HepG2 (cell line): ENCODE measurements around the gene BUD23. TPM values are rescaled to one million over a fixed set of nuclear protein-coding genes. Genes with fewer than 3 reads are reported as not detected.

Experiments
- ATAC-seq: fragments of 200-7000 bp; cut with Tn5 transposase; 3 replicates; pipeline ENCODE4 v1.9.1; 2020; ENCODE audit warnings: mild to moderate bottlenecking, moderate library complexity
- BruUV-seq: library from RNA; stranded (reverse); fragments of 400-500 nt; replicated peaks from 2 replicates; lab custom pipeline; 2021; lab: Mats Ljungman, UMichigan
- CTCF ChIA-PET: fragments of 300-600 bp; formaldehyde crosslinking; extraction: SDS; loops from one replicate; lab custom pipeline; 2021; ENCODE audit warnings: low total read pairs, inconsistent platforms, low intra/inter-chr PET ratio; lab: Yijun Ruan, JAX
- POLR2A ChIA-PET: fragments of 350-600 bp; sonication (Branson Sonifier 250); formaldehyde crosslinking; loops from one replicate; lab custom pipeline; 2020; ENCODE audit warnings: antibody characterized with exemption, inconsistent platforms; lab: Yijun Ruan, JAX
- DNase-seq: peaks from one replicate; pipeline ENCODE4 v3.0.0-alpha.2; 2015; ENCODE audit warnings: low spot score
- FAIRE-seq: peaks from 3 replicates; lab custom pipeline; 2011; peaks lifted over from hg19 to GRCh38; lab: Jason Lieb, UNC
- H2AFZ ChIP-seq: one replicate; pipeline ENCODE4 v1.6.1; 2011; ENCODE audit warnings: low read length, inconsistent platforms
- H3K27ac ChIP-seq: fragments of 300-600 bp; 3 replicates; pipeline ENCODE4 v1.8.0; 2011; ENCODE audit warnings: mixed run types, mild to moderate bottlenecking, mixed read lengths, low read length, inconsistent platforms; ENCODE audit not compliant: insufficient read depth; ENCODE audit errors: extremely low read length
- H3K27me3 ChIP-seq, 2 experiments: fragments of 200-600 bp in 1 of 2; 2 replicates in 1 of 2; 3 replicates in 1 of 2; pipeline versions ENCODE4 v1.6.0 to v1.8.0; 2011; ENCODE audit warnings: low read length in 2 of 2, mild to moderate bottlenecking in 2 of 2, moderate library complexity in 2 of 2, inconsistent platforms in 1 of 2; ENCODE audit not compliant: insufficient read depth in 2 of 2, control insufficient read depth in 1 of 2
- H3K36me3 ChIP-seq, 2 experiments: fragments of 200-600 bp in 1 of 2; replicated peaks in 1 of 2; 2 replicates in 1 of 2; 3 replicates in 1 of 2; pipeline versions ENCODE4 v1.5.1 to v1.8.0; 2011; ENCODE audit warnings: low read length in 2 of 2, inconsistent platforms in 1 of 2; ENCODE audit not compliant: insufficient read depth in 2 of 2, control insufficient read depth in 1 of 2
- H3K4me1 ChIP-seq: 2 replicates; pipeline ENCODE4 v1.5.1; 2012; ENCODE audit warnings: low read length, inconsistent platforms; ENCODE audit not compliant: insufficient read depth
- H3K4me2 ChIP-seq: 2 replicates; pipeline ENCODE4 v1.6.0; 2011; ENCODE audit warnings: low read depth, low read length, inconsistent platforms
- H3K4me3 ChIP-seq, 3 experiments: fragments of 200-600 bp in 1 of 3; sonication (generic), shearing (Covaris generic) in 1 of 3; replicated peaks in 1 of 3; 2 replicates each; pipeline ENCODE4 v1.5.1; 2011 to 2016; ENCODE audit warnings: low read length in 3 of 3, inconsistent platforms in 2 of 3, low read depth in 2 of 3, mild to moderate bottlenecking in 2 of 3, control low read depth in 1 of 3, mixed read lengths in 1 of 3; ENCODE audit not compliant: insufficient read depth in 1 of 3
- H3K79me2 ChIP-seq: one replicate; pipeline ENCODE4 v1.6.1; 2011; ENCODE audit warnings: low read length, inconsistent platforms; ENCODE audit not compliant: insufficient read depth
- H3K9ac ChIP-seq: 2 replicates; pipeline ENCODE4 v1.6.0; 2011; ENCODE audit warnings: mild to moderate bottlenecking, low read depth, low read length, inconsistent platforms; ENCODE audit not compliant: insufficient read depth
- H3K9me3 ChIP-seq: 2 replicates; pipeline ENCODE4 v1.5.1; 2012; ENCODE audit warnings: mild to moderate bottlenecking, low read length
- H4K20me1 ChIP-seq: 2 replicates; pipeline ENCODE4 v1.6.0; 2011; ENCODE audit warnings: inconsistent platforms, mild to moderate bottlenecking, low read length, moderate library complexity; ENCODE audit not compliant: insufficient read depth
- AGO2 ChIP-seq: fragments of 200-400 bp; formaldehyde crosslinking; optimal IDR thresholded peaks from 2 replicates; pipeline ENCODE3; 2017; ENCODE audit warnings: mild to moderate bottlenecking, low read depth, low read length, moderate library complexity
- CEBPB ChIP-seq: IDR thresholded peaks from 2 replicates; pipeline ENCODE4 v1.6.1; 2011; ENCODE audit warnings: low read depth, low read length, improper control_type of control experiment, borderline replicate concordance
- HNRNPUL1 ChIP-seq: fragments of 200-400 bp; formaldehyde crosslinking; IDR thresholded peaks from 2 replicates; pipeline ENCODE4 v1.6.1; 2017; ENCODE audit warnings: low read depth, mild to moderate bottlenecking, low read length, moderate library complexity
- KLF9 ChIP-seq: IDR thresholded peaks from 2 replicates; pipeline ENCODE4 v1.6.1; 2016; ENCODE audit warnings: low read depth
- SP1 ChIP-seq, 2 experiments: fragments of 450-650 bp in 1 of 2; sonication (generic) in 1 of 2; formaldehyde crosslinking in 1 of 2; IDR thresholded peaks; 2 replicates each; pipeline versions ENCODE4 v1.4.0 to v1.6.1; 2016 to 2020; ENCODE audit warnings: missing genetic modification reagents in 1 of 2
- ZFP90 ChIP-seq: sonication (generic); formaldehyde crosslinking; IDR thresholded peaks from 2 replicates; pipeline ENCODE4 v1.8.0; 2022; ENCODE audit warnings: missing genetic modification reagents, mild to moderate bottlenecking, inconsistent platforms, borderline replicate concordance
- ZNF296 ChIP-seq: sonication (generic); formaldehyde crosslinking; conservative IDR thresholded peaks from 2 replicates; pipeline ENCODE4 v1.5.0; 2020; ENCODE audit warnings: mild to moderate bottlenecking, missing genetic modification reagents
- ZNF564 ChIP-seq: sonication (generic); formaldehyde crosslinking; IDR thresholded peaks from 2 replicates; pipeline ENCODE4 v1.8.1; 2023; ENCODE audit warnings: mild to moderate bottlenecking, missing genetic modification reagents
- ZNF674 ChIP-seq: sonication (generic); formaldehyde crosslinking; IDR thresholded peaks from 2 replicates; pipeline ENCODE4 v1.5.0; 2020; ENCODE audit warnings: low read depth, mild to moderate bottlenecking, missing genetic modification reagents
- ZNF749 ChIP-seq: sonication (generic); formaldehyde crosslinking; IDR thresholded peaks from 2 replicates; pipeline ENCODE4 v1.8.0; 2022; ENCODE audit warnings: mild to moderate bottlenecking, missing genetic modification reagents, moderate library complexity, borderline replicate concordance
- ZNF776 ChIP-seq: sonication (generic); formaldehyde crosslinking; IDR thresholded peaks from 2 replicates; pipeline ENCODE4 v1.4.0; 2020; ENCODE audit warnings: mild to moderate bottlenecking, missing genetic modification reagents
- WGBS: methylation state at CpG from one replicate; pipeline ENCODE4 v1.1.6; 2017; ENCODE audit warnings: low lambda C conversion rate; 5-methylcytosine and 5-hydroxymethylcytosine counted together
- in situ Hi-C: cut with HindIII; loops from 2 replicates; pipeline ENCODE4 v1.10.0; 2017; ENCODE audit warnings: low pct_unique_long_range_greater_than_20kb; ENCODE audit not compliant: extremely low pct_ligation_motif_present
- intact Hi-C: fragments of 100-400 bp; cut with micrococcal nuclease; formaldehyde crosslinking; loops from one replicate; pipeline ENCODE4 v1.10.0; 2022; ENCODE audit not compliant: unreplicated experiment
- polyA plus RNA-seq, 8 experiments: library from polyadenylated mRNA; depleted of rRNA in 3 of 8; stranded (reverse) in 7 of 8; unstranded in 1 of 8; fragments of >200 nt; fragmentation: Illumina TruSeq in 4 of 8; extraction: Trizol in 4 of 8; gene quantifications; 2 replicates each; pipeline versions ENCODE4 v1.2.1 to v1.2.3, GENCODE V29; 2011 to 2016; ENCODE audit warnings: low read depth in 4 of 8, missing spikeins in 1 of 8, mixed read lengths in 1 of 8; ENCODE audit not compliant: insufficient read depth in 1 of 8
- total RNA-seq, 5 experiments: library from RNA; depleted of rRNA; stranded (reverse); fragments of >200 nt; fragmentation: Illumina TruSeq; extraction: Trizol; gene quantifications; 2 replicates each; pipeline ENCODE4 v1.2.3, GENCODE V29; 2016; ENCODE audit warnings: low read depth in 1 of 5
- TF ChIP-seq, protein P1 (sequence below): sonication (generic); formaldehyde crosslinking; IDR thresholded peaks from 2 replicates; pipeline ENCODE4 v1.4.0; 2020; ENCODE audit warnings: missing genetic modification reagents
- TF ChIP-seq, protein P2 (sequence below): sonication (generic); formaldehyde crosslinking; IDR thresholded peaks from 2 replicates; pipeline ENCODE4 v1.5.0; 2020; ENCODE audit warnings: missing genetic modification reagents
- TF ChIP-seq, protein P3 (sequence below): sonication (generic); formaldehyde crosslinking; IDR thresholded peaks from 2 replicates; pipeline ENCODE4 v1.4.0; 2020; ENCODE audit warnings: missing genetic modification reagents

Gene BUD23
- total and polyA plus RNA-seq, 2 of the 13 experiments (the other 11 are each of a cell fraction or from before 2014, with no cell fraction given) = 47.5 to 54.5 TPM

DNA sequence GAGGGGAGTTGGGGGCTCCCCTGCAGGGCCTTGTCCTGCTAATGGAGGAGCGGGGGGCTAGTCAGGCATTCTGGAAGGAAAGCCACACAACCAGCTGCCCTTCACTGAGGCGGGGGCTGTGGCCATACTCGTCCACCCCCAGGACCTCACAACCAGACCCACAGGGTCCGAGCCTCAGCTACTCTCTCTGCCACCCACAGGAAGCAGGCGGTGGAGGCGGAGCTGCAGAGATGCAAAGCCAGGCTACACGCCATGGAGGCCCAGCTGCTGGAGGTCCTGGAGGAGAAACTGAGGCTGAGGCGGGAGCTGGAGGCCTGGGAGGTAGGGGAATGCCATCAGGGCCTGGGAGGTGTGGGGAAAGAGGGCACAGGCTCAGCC is 52.1 kb downstream of the BUD23 start:
- Histone ChIP-seq H3K36me3 (peaks cover 0 to 9% of the 10 kb centered on the region in 2 experiments; a peak in 1 of 5 replicates), H3K4me2 (no peak overlapping the region)
- TF ChIP-seq HNRNPUL1 = no peak
- TF ChIP-seq AGO2 = peak; percentile 53
- TF ChIP-seq, all 625 proteins: peak for 1
- no peak for DNase-seq
- Histone ChIP-seq H3K9ac (no peak overlapping the region), H3K4me1 (peaks cover 28% of the 10 kb centered on the region), H4K20me1 (no peaks in the 10 kb centered on the region), H3K27ac (no peak overlapping the region), H3K4me3 (no peak overlapping the region), H3K27me3 (no peaks in the 10 kb centered on the region), H3K79me2 (no peaks in the 10 kb centered on the region), H2AFZ (no peak overlapping the region), H3K9me3 (no peaks in the 10 kb centered on the region)
- FAIRE-seq = no peak
- intact Hi-C loops = loop anchor here (2.0 kb wide), 1 partner anchor 285 kb away; no protein-coding TSS in a partner anchor
- 98% methylated on average over 8 of the region's 8 CpGs for WGBS
- ChIA-PET POLR2A (interaction anchor here (1.2 to 1.4 kb wide), 2 partner anchors 20 to 123 kb away, joined by 5 to 6 read pairs; no protein-coding TSS in a partner anchor), CTCF (interaction anchor here (1.7 kb wide), 1 partner anchor 106 kb away, joined by 7 read pairs; no protein-coding TSS in a partner anchor)
- no TSS peak for BruUV-seq
- in situ Hi-C loops = no loop called here
- no peak for ATAC-seq

DNA sequence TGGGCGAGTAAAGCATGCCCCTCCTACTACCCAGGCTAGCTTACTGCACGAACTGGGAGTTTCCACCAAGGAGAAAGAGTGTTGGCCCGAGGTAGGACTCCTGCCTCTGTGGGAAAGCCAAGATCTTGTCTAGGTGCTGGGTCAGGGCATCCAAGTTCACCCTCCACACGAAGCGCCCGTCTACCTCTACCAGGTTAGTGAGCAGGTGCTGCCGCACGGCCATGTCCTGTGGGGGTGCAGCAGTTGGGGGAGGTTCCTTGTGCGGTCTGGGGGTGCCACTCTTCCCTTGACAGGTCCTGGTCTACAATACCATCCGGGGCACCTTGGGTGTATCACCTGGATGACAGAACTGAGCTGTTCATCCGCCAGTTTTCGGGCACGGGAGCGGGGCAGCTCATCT is 53.5 kb downstream of the BUD23 start:
- no peak overlapping the region for H2AFZ ChIP-seq
- BruUV-seq = no TSS peak
- peaks cover 0 to 9% of the 10 kb centered on the region in 2 experiments; a peak in 1 of 5 replicates for H3K36me3 ChIP-seq
- ATAC-seq (no peak), DNase-seq (no peak), FAIRE-seq (no peak)
- no peak overlapping the region for H3K27ac ChIP-seq
- no peaks in the 10 kb centered on the region for H4K20me1 ChIP-seq
- H3K4me1 ChIP-seq = peaks cover 29% of the 10 kb centered on the region
- in situ Hi-C loops (no loop called here), intact Hi-C loops (no loop called here)
- no peak overlapping the region for H3K4me3 ChIP-seq
- 92% methylated on average over 10 of the region's 14 CpGs for WGBS
- ChIA-PET CTCF (no interaction called here), POLR2A (no interaction called here)
- H3K4me2 ChIP-seq = no peak overlapping the region
- no peaks in the 10 kb centered on the region for H3K9me3 ChIP-seq
- H3K79me2 ChIP-seq = no peaks in the 10 kb centered on the region
- H3K9ac ChIP-seq = no peak overlapping the region
- no peaks in the 10 kb centered on the region for H3K27me3 ChIP-seq
- TF ChIP-seq ZNF776 (CRISPR knock-in tag) = no peak
- no peak for TF ChIP-seq ZNF749 (CRISPR knock-in tag)
- no peak for TF ChIP-seq SP1 (IDR thresholded peaks at IDR 0.05)
- no peak for TF ChIP-seq SP1 (CRISPR knock-in tag; IDR thresholded peaks at IDR 0.05)
- TF ChIP-seq ZNF296 (CRISPR knock-in tag) = no peak
- TF ChIP-seq, protein P1, sequence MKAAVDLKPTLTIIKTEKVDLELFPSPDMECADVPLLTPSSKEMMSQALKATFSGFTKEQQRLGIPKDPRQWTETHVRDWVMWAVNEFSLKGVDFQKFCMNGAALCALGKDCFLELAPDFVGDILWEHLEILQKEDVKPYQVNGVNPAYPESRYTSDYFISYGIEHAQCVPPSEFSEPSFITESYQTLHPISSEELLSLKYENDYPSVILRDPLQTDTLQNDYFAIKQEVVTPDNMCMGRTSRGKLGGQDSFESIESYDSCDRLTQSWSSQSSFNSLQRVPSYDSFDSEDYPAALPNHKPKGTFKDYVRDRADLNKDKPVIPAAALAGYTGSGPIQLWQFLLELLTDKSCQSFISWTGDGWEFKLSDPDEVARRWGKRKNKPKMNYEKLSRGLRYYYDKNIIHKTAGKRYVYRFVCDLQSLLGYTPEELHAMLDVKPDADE (CRISPR knock-in tag) = no peak
- TF ChIP-seq CEBPB = no peak
- TF ChIP-seq, protein P2, sequence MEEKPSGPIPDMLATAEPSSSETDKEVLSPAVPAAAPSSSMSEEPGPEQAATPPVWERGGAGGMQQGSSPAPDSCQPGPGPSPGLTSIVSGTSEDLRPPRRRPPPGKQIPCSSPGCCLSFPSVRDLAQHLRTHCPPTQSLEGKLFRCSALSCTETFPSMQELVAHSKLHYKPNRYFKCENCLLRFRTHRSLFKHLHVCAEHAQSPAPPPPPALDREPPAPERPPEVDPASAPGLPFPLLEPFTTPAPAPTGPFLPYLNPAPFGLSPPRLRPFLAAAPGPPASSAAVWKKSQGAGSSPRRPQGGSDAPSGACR = no peak
- no peak for TF ChIP-seq ZNF674 (CRISPR knock-in tag)
- no peak for TF ChIP-seq KLF9 (CRISPR knock-in tag)
- TF ChIP-seq ZFP90 = no peak
- TF ChIP-seq, protein P3, sequence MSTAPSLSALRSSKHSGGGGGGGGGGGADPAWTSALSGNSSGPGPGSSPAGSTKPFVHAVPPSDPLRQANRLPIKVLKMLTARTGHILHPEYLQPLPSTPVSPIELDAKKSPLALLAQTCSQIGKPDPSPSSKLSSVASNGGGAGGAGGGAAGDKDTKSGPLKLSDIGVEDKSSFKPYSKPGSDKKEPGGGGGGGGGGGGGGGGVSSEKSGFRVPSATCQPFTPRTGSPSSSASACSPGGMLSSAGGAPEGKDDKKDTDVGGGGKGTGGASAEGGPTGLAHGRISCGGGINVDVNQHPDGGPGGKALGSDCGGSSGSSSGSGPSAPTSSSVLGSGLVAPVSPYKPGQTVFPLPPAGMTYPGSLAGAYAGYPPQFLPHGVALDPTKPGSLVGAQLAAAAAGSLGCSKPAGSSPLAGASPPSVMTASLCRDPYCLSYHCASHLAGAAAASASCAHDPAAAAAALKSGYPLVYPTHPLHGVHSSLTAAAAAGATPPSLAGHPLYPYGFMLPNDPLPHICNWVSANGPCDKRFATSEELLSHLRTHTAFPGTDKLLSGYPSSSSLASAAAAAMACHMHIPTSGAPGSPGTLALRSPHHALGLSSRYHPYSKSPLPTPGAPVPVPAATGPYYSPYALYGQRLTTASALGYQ (CRISPR knock-in tag) = no peak
- no peak for TF ChIP-seq ZNF564
